RWPE2 (cell line): ENCODE data around the gene SLC16A2.

Experiments used
- ATAC-seq: fragments of 200-7000 bp; cut with Tn5 transposase; 3 replicates; pipeline ENCODE4 v1.9.1; 2021; ENCODE audit warnings: low read depth
- DNase-seq: peaks from one replicate; pipeline ENCODE4 v3.0.0-alpha.2; 2020; ENCODE audit warnings: low spot score
- H3K27ac ChIP-seq: fragments of 450-650 bp; 2 replicates; pipeline ENCODE4 v1.5.1; 2017; ENCODE audit warnings: mild to moderate bottlenecking; ENCODE audit not compliant: poor library complexity, severe bottlenecking
- H3K27me3 ChIP-seq: fragments of 250-450 bp; sonication (Bioruptor Pico); 2 replicates; pipeline ENCODE4 v1.5.1; 2021; ENCODE audit warnings: mild to moderate bottlenecking, moderate library complexity; ENCODE audit not compliant: insufficient read depth, poor library complexity, severe bottlenecking
- H3K36me3 ChIP-seq: fragments of 250-450 bp; sonication (Bioruptor Pico); 2 replicates; pipeline ENCODE4 v1.5.1; 2020; ENCODE audit warnings: low read depth, mild to moderate bottlenecking, moderate library complexity
- H3K4me1 ChIP-seq: fragments of 250-450 bp; sonication (Bioruptor Pico); 2 replicates; pipeline ENCODE4 v1.5.1; 2021; ENCODE audit warnings: mild to moderate bottlenecking, moderate library complexity; ENCODE audit not compliant: insufficient read depth, poor library complexity, severe bottlenecking
- H3K4me3 ChIP-seq: fragments of 250-450 bp; sonication (Bioruptor Pico); 2 replicates; pipeline ENCODE4 v1.5.1; 2021; ENCODE audit warnings: mild to moderate bottlenecking, moderate library complexity; ENCODE audit not compliant: severe bottlenecking
- H3K9me3 ChIP-seq: fragments of 250-450 bp; sonication (Bioruptor Pico); 2 replicates; pipeline ENCODE4 v1.5.1; 2021; ENCODE audit warnings: mild to moderate bottlenecking, moderate library complexity; ENCODE audit not compliant: severe bottlenecking
- CTCF ChIP-seq: fragments of 450-650 bp; IDR thresholded peaks from one replicate; pipeline ENCODE4 v1.5.1; 2017; ENCODE audit warnings: mild to moderate bottlenecking, moderate library complexity; ENCODE audit not compliant: poor library complexity, severe bottlenecking

Gene SLC16A2

GRCh38 chrX:74536152-74536831, 115.0 kb downstream of the SLC16A2 start:
- peak overlapping the region; percentile 60 for H3K27ac ChIP-seq
- peak; percentile 71 for DNase-seq
- no peaks in the 10 kb centered on the region for H3K27me3 ChIP-seq
- TF ChIP-seq CTCF: no peak
- H3K4me3 ChIP-seq: peak overlapping the region; percentile 36
- H3K36me3 ChIP-seq: no peaks in the 10 kb centered on the region
- no peaks in the 10 kb centered on the region for H3K9me3 ChIP-seq
- no peaks in the 10 kb centered on the region for H3K4me1 ChIP-seq
- peak; percentile 78 for ATAC-seq

GRCh38 chrX:74536832-74537371, 115.6 kb downstream of the SLC16A2 start:
- H3K4me1 ChIP-seq: no peaks in the 10 kb centered on the region
- TF ChIP-seq CTCF: no peak
- peak overlapping the region; percentile 60 for H3K27ac ChIP-seq
- ATAC-seq (peak; percentile 37), DNase-seq (no peak)
- peak overlapping the region; percentile 36 for H3K4me3 ChIP-seq
- no peaks in the 10 kb centered on the region for H3K9me3 ChIP-seq
- no peaks in the 10 kb centered on the region for H3K27me3 ChIP-seq
- no peaks in the 10 kb centered on the region for H3K36me3 ChIP-seq

- no peaks in the 10 kb centered on the region for H3K4me1 ChIP-seq
- H3K36me3 ChIP-seq: no peaks in the 10 kb centered on the region
- no peak overlapping the region for H3K4me3 ChIP-seq
- DNase-seq: no peak
- no peak for TF ChIP-seq CTCF
- no peaks in the 10 kb centered on the region for H3K9me3 ChIP-seq
- H3K27me3 ChIP-seq: no peaks in the 10 kb centered on the region
- no peak overlapping the region for H3K27ac ChIP-seq
- ATAC-seq: no peak
Observed at GRCh38 chrX:74540635-74541249, 119.4 kb downstream of the SLC16A2 start.

GRCh38 chrX:74545880-74546523, 124.7 kb downstream of the SLC16A2 start:
- no peak overlapping the region for H3K27ac ChIP-seq
- H3K4me1 ChIP-seq: no peaks in the 10 kb centered on the region
- DNase-seq: no peak
- no peak overlapping the region for H3K4me3 ChIP-seq
- no peaks in the 10 kb centered on the region for H3K36me3 ChIP-seq
- no peak for ATAC-seq
- H3K27me3 ChIP-seq: no peaks in the 10 kb centered on the region
- TF ChIP-seq CTCF: no peak
- H3K9me3 ChIP-seq: no peaks in the 10 kb centered on the region
